ENCODE measurements around the gene DBH.

Gene DBH

GRCh38 chr9:133635098-133635497 lies 1.1 kb upstream of the DBH start:
- TF ChIP-seq SIN3A (IDR thresholded peaks at IDR 0.05; ENCODE audit: borderline replicate concordance, insufficient read depth, low read length) = no peak
- no peak for TF ChIP-seq FOXP2 (optimal IDR thresholded peaks at IDR 0.05; ENCODE audit: borderline replicate concordance, extremely low read depth, extremely low read length, insufficient read depth)
- TF ChIP-seq POLR2AphosphoS5 (IDR thresholded peaks at IDR 0.05; ENCODE audit: low read depth, low read length) = no peak
- TF ChIP-seq, protein P1, sequence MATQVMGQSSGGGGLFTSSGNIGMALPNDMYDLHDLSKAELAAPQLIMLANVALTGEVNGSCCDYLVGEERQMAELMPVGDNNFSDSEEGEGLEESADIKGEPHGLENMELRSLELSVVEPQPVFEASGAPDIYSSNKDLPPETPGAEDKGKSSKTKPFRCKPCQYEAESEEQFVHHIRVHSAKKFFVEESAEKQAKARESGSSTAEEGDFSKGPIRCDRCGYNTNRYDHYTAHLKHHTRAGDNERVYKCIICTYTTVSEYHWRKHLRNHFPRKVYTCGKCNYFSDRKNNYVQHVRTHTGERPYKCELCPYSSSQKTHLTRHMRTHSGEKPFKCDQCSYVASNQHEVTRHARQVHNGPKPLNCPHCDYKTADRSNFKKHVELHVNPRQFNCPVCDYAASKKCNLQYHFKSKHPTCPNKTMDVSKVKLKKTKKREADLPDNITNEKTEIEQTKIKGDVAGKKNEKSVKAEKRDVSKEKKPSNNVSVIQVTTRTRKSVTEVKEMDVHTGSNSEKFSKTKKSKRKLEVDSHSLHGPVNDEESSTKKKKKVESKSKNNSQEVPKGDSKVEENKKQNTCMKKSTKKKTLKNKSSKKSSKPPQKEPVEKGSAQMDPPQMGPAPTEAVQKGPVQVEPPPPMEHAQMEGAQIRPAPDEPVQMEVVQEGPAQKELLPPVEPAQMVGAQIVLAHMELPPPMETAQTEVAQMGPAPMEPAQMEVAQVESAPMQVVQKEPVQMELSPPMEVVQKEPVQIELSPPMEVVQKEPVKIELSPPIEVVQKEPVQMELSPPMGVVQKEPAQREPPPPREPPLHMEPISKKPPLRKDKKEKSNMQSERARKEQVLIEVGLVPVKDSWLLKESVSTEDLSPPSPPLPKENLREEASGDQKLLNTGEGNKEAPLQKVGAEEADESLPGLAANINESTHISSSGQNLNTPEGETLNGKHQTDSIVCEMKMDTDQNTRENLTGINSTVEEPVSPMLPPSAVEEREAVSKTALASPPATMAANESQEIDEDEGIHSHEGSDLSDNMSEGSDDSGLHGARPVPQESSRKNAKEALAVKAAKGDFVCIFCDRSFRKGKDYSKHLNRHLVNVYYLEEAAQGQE (IDR thresholded peaks at IDR 0.05; ENCODE audit: insufficient read depth in 1 of 2, low read depth in 2 of 2, low read length in 2 of 2) = no peak

GRCh38 chr9:133636902-133637301 lies 739 bp downstream of the DBH start:
- TF ChIP-seq, protein P1 (IDR thresholded peaks at IDR 0.05; ENCODE audit: insufficient read depth in 1 of 2, low read depth in 2 of 2, low read length in 2 of 2) = no peak

DNA sequence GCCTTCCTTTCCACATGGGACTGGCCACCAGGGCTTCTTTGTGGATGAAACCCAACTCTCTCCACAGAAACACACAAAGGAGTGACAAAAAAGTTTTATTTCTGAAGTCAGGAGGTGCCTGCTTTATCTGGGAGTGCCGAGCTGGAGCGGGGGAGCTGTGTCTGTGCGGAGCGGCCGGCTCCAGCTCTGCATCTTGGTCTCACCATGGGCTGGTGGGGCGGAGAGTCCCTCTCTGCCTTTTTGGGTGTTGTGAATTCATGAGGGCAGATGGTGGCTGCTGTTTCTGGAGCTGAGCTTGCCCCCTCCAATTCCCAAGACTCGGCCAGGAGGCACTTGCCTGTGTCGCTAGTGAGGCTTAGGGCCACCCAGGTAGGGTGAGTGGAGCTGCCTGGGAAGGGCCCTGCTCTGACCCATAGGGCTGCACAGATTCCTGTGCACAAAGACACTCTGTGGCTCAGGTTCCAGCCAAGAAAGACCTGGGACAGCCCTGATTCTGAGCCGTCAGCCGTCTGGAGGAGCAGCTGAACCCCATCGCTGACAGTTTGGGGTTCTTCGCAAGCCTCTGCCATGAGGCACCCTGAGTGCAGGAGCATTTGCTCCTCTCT lies 1.4 kb downstream of the DBH start:
- TF ChIP-seq TAF1 (IDR thresholded peaks at IDR 0.05; ENCODE audit: borderline replicate concordance, insufficient read depth, low read length) (no peak), SIN3A (IDR thresholded peaks at IDR 0.05; ENCODE audit: borderline replicate concordance, insufficient read depth, low read length) (no peak), FOXP2 (optimal IDR thresholded peaks at IDR 0.05; ENCODE audit: borderline replicate concordance, extremely low read depth, extremely low read length, insufficient read depth) (no peak), POLR2AphosphoS5 (IDR thresholded peaks at IDR 0.05; ENCODE audit: low read depth, low read length) (no peak)
- TF ChIP-seq, protein P1 (IDR thresholded peaks at IDR 0.05; ENCODE audit: insufficient read depth in 1 of 2, low read depth in 2 of 2, low read length in 2 of 2) = no peak

- TF ChIP-seq, protein P1 (IDR thresholded peaks at IDR 0.05; ENCODE audit: insufficient read depth in 1 of 2, low read depth in 2 of 2, low read length in 2 of 2) = no peak
- TF ChIP-seq TAF1 (IDR thresholded peaks at IDR 0.05; ENCODE audit: borderline replicate concordance, insufficient read depth, low read length) (no peak), FOXP2 (optimal IDR thresholded peaks at IDR 0.05; ENCODE audit: borderline replicate concordance, extremely low read depth, extremely low read length, insufficient read depth) (no peak), SIN3A (IDR thresholded peaks at IDR 0.05; ENCODE audit: borderline replicate concordance, insufficient read depth, low read length) (no peak), POLR2AphosphoS5 (IDR thresholded peaks at IDR 0.05; ENCODE audit: low read depth, low read length) (no peak)
Observed at GRCh38 chr9:133638076-133638475, 1.9 kb downstream of the DBH start.

DNA sequence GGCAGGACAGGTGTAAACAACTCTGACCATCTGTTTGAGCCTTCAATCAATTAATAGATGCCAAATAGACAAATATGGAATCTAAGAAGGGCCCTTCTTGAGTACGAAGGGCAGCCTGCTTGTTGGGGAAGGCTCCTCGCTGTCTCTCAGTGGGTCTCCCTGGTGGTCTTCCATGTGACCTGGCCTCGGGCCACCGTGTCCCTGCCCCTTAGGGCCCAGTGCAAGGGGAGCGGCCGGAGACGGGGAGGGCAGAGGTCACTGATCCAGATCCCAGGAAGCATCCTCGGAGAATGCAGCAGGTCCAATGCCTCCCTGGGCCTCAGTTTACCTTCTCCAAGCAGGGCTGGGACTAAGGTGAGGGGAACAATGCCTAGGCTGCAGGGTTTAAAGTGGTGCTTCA lies 2.5 kb downstream of the DBH start:
- no peak for TF ChIP-seq SIN3A (IDR thresholded peaks at IDR 0.05; ENCODE audit: borderline replicate concordance, insufficient read depth, low read length)
- TF ChIP-seq FOXP2 (optimal IDR thresholded peaks at IDR 0.05; ENCODE audit: borderline replicate concordance, extremely low read depth, extremely low read length, insufficient read depth) = no peak
- no peak for TF ChIP-seq POLR2AphosphoS5 (IDR thresholded peaks at IDR 0.05; ENCODE audit: low read depth, low read length)
- TF ChIP-seq TAF1 (IDR thresholded peaks at IDR 0.05; ENCODE audit: borderline replicate concordance, insufficient read depth, low read length) = no peak
- TF ChIP-seq, protein P1 (IDR thresholded peaks at IDR 0.05; ENCODE audit: insufficient read depth in 1 of 2, low read depth in 2 of 2, low read length in 2 of 2) = no peak
